ENCODE data around the gene ETV5.

GRCh38 chr3:186132487-186132886 is 23.6 kb upstream of the ETV5 start:
- TF ChIP-seq RCOR1 (IDR thresholded peaks at IDR 0.05; ENCODE audit: insufficient replicate concordance, low read length) (no peak), CTCF (conservative IDR thresholded peaks at IDR 0.05; ENCODE audit: low read depth, low read length) (no peak), POLR2A (IDR thresholded peaks at IDR 0.05; ENCODE audit: low read depth, low read length) (no peak), RAD21 (IDR thresholded peaks at IDR 0.05; ENCODE audit: low read length) (no peak)

All from IMR-90 (cell line).